Colonic mucosa (tissue), 4 donors: ENCODE measurements around the gene STYXL1. TPM values are rescaled to one million over a fixed set of nuclear protein-coding genes. Genes with fewer than 3 reads are reported as not detected.

Experiments used
- DNase-seq: peaks from one replicate; pipeline ENCODE4 v3.0.0-alpha.2; 2020
- H3K27ac ChIP-seq: fragments of 200-600 bp; one replicate; pipeline ENCODE4 v1.8.0; 2021
- H3K27me3 ChIP-seq: fragments of 200-600 bp; one replicate; pipeline ENCODE4 v1.8.0; 2021
- H3K36me3 ChIP-seq: fragments of 200-600 bp; one replicate; pipeline ENCODE4 v1.8.0; 2021
- H3K4me1 ChIP-seq: fragments of 200-600 bp; one replicate; pipeline ENCODE4 v1.8.0; 2021; ENCODE audit warnings: mild to moderate bottlenecking
- H3K4me3 ChIP-seq: fragments of 200-600 bp; one replicate; pipeline ENCODE4 v1.8.0; 2021
- H3K9ac ChIP-seq, 2 donors: one replicate each; pipeline ENCODE4 v1.7.0; 2013; ENCODE audit warnings: control low read depth in 2 of 2, low read depth in 2 of 2, low read length in 2 of 2
- H3K9me3 ChIP-seq: fragments of 200-600 bp; one replicate; pipeline ENCODE4 v1.8.0; 2021
- CTCF ChIP-seq: fragments of 200-600 bp; IDR thresholded peaks from one replicate; pipeline ENCODE4 v1.8.0; 2022; ENCODE audit warnings: antibody characterized with exemption, mild to moderate bottlenecking
- intact Hi-C: fragments of 100-400 bp; cut with DNase I; formaldehyde crosslinking; loops from one replicate; pipeline ENCODE4 v1.14.1; 2022
- total RNA-seq, 2 donors: library from RNA; stranded (reverse); fragmentation: NEBNext Ultra II Directional in 1 of 2; extraction: Animal tissue kit (Norgen Biotek cat#: 25700) in 1 of 2; gene quantifications; one replicate each; pipeline ENCODE4 v1.2.1, GENCODE V29; 2021
- donor health status: healthy.
- donor health status: DM: no; HTN: no; CAD: no.
- donor health status: DM: no; HTN: no; CAD: no.

STYXL1 gene
- total RNA-seq, 2 donors from 2014 or later = 32.4 to 36.7 TPM

DNA sequence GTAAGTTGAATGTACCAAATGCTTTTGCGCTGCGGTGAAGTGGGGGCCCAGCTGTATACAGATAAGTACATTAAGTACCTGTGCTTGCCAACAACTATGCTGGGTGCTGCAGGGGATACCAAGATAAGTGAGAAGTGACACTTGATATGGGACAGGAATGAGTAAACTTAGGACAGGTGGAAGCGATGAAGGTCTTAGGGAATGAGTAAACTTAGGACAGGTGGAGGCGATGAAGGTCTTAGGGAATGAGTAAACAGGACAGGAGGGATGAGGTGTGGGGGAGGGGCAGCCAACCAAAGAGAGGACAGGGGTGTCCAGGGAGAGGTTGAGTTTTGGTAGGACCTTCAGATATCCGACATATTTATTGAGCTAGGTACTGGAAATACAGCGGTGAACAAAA, 1.5 kb upstream of the STYXL1 start:
- H3K9ac ChIP-seq = peak overlapping the region in 1 of 2 donors; percentile 91
- no peak for TF ChIP-seq CTCF
- intact Hi-C loops = no loop called here
- no peaks in the 10 kb centered on the region for H3K27me3 ChIP-seq
- DNase-seq = no peak
- H3K9me3 ChIP-seq = no peaks in the 10 kb centered on the region
- H3K36me3 ChIP-seq = no peaks in the 10 kb centered on the region
- H3K4me3 ChIP-seq = no peak overlapping the region
- H3K4me1 ChIP-seq = no peaks in the 10 kb centered on the region
- H3K27ac ChIP-seq = no peak overlapping the region

DNA sequence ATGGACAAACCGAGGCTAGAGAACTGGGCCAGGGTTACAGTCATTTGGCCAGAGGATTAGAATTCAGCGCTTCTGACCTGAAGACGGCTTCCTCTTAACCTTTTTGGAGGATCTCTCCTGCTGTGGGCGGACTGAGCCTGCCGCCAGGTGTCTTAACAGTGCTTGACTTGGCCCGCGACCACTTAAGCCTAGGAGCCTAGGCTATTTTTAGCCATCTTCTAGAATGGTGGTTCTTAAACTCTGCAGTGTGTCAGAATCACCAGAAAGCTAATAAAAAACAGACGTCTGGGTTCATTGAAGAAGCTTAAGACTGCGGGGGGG, 828 bp upstream of the STYXL1 start:
- H3K27ac ChIP-seq = peak overlapping the region; percentile 93
- DNase-seq = peak; percentile 47
- no peaks in the 10 kb centered on the region for H3K27me3 ChIP-seq
- H3K4me3 ChIP-seq = peak overlapping the region; percentile 98
- no peaks in the 10 kb centered on the region for H3K4me1 ChIP-seq
- H3K36me3 ChIP-seq = no peaks in the 10 kb centered on the region
- TF ChIP-seq CTCF = no peak
- intact Hi-C loops = no loop called here
- H3K9ac ChIP-seq = peak overlapping the region; percentile 91 to 100
- no peaks in the 10 kb centered on the region for H3K9me3 ChIP-seq

DNA sequence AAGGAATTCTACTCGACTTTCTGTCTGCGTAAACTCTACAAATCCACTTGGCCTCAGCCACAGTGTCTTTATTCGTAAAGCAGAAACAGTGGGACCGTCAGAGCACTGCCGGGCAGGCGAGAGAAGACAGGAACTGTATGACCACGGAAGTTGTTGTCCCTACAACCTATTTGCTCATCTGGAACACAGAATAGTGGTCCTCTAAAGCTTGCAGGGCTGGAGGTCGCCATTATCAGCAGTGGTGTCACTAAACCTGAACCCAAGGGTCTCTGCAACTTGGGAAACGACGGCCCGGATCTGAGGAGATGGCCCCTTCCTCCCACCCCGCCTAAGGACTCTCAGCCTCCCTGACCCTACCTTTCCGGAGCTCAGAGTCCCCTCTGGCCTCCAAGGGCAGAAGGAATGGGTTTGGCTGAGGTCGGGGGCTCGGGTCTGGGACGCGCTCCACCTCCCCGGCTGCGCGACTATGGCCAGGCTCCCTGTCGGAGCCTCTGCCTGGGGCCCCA, 442 bp downstream of the STYXL1 start:
- DNase-seq = no peak
- H3K27me3 ChIP-seq = no peaks in the 10 kb centered on the region
- intact Hi-C loops = no loop called here

DNA sequence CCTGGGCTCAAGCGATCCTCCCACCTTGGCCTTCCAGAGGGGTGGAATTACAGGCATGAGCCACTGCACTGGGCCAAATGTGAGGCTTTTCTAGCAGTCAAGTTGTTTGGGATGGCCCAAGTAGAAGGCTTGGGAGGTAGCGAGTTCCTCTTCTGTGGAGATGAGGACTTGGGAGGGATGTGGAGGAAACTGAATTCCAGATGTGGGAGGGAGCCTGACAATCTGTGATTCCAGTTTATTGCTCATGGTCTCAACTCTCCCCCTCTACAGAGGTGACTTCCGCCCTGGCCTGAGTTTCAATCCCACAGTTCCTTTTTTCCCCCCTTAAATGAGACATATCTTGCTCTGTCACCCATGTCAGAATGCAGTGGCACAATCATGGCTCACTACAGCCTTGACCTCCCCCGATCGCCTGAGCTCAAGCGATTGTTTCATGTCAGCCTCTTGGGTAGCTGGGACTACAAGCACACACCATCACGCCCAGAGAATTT, 3.4 kb downstream of the STYXL1 start:
- DNase-seq = no peak
- Histone ChIP-seq H3K4me1 (no peaks in the 10 kb centered on the region), H3K36me3 (no peaks in the 10 kb centered on the region), H3K27me3 (no peaks in the 10 kb centered on the region), H3K4me3 (no peak overlapping the region), H3K27ac (no peak overlapping the region), H3K9ac (no peak overlapping the region), H3K9me3 (no peaks in the 10 kb centered on the region)
- no peak for TF ChIP-seq CTCF
- intact Hi-C loops = no loop called here

More for the DNA sequence above, 442 bp downstream of the STYXL1 start:
- no peak for TF ChIP-seq CTCF
- peak overlapping the region; percentile 98 for H3K4me3 ChIP-seq
- peak overlapping the region; percentile 91 to 100 for H3K9ac ChIP-seq
- H3K36me3 ChIP-seq = no peaks in the 10 kb centered on the region
- H3K27ac ChIP-seq = peak overlapping the region; percentile 93
- no peaks in the 10 kb centered on the region for H3K4me1 ChIP-seq
- H3K9me3 ChIP-seq = no peaks in the 10 kb centered on the region

DNA sequence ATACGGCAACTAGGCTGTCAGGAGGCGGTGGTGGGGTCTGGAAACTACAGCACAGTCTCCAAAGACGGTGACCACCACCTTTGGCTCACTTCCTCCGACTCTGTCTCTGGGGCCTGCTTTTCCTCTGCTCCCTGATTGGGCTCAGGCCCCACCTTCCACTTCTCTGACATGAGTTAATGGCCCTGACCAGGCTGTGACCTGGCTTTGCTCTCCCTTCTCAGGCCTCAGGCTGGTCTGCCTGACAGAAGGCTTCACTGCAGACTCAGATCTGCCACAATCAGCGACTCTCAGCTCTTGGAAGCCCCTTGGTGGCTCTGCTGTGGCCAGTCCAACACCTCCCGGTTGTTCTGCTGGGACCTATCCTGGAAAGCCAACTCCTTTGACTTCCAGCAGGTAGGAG, 7.7 kb downstream of the STYXL1 start:
- H3K9ac ChIP-seq = no peak overlapping the region
- no peak overlapping the region for H3K27ac ChIP-seq
- intact Hi-C loops = no loop called here
- H3K4me1 ChIP-seq = no peaks in the 10 kb centered on the region
- DNase-seq = no peak
- no peak for TF ChIP-seq CTCF
- no peaks in the 10 kb centered on the region for H3K9me3 ChIP-seq
- no peak overlapping the region for H3K4me3 ChIP-seq
- H3K36me3 ChIP-seq = no peaks in the 10 kb centered on the region
- no peaks in the 10 kb centered on the region for H3K27me3 ChIP-seq
